ENCODE measurements around the gene AP2A2. TPM values are rescaled to one million over a fixed set of nuclear protein-coding genes. Genes with fewer than 3 reads are reported as not detected.

AP2A2 gene
- total and polyA plus RNA-seq, 8 donors: 40.0 to 60.2 (median 50.6) TPM

- Histone ChIP-seq H3K4me3 (no peak overlapping the region), H3K27me3 (no peaks in the 10 kb centered on the region), H3K27ac (peak overlapping the region; percentile 59 to 79 (median 62)), H3K4me1 (peaks cover 23 to 26% (median 24%) of the 10 kb centered on the region in 3 donors), H3K9me3 (no peaks in the 10 kb centered on the region), H3K36me3 (peaks cover 3 to 20% (median 4%) of the 10 kb centered on the region in 3 donors)
- no peak for TF ChIP-seq CTCF (IDR thresholded peaks at IDR 0.05)
- no peak for FAIRE-seq
- intact Hi-C loops (cut with DNase I): no loop called here
- WGBS, 2 donors: 60 to 62% methylated on average over 35 of the region's 35 CpGs
- peak; percentile 68 to 76 (median 76) for ATAC-seq
- DNase-seq: peak; percentile 77 to 93 (median 89)
Measured at GRCh38 chr11:1010551-1011319, 85.1 kb downstream of the AP2A2 start.

- peaks cover 3 to 20% (median 4%) of the 10 kb centered on the region in 3 donors for H3K36me3 ChIP-seq
- H3K4me1 ChIP-seq: peaks cover 20 to 25% (median 22%) of the 10 kb centered on the region in 3 donors
- H3K9me3 ChIP-seq: no peaks in the 10 kb centered on the region
- intact Hi-C loops (cut with DNase I): no loop called here
- TF ChIP-seq CTCF (IDR thresholded peaks at IDR 0.05): no peak
- WGBS, 2 donors: 26 to 41% methylated on average over 17 of the region's 17 CpGs
- FAIRE-seq: no peak
- DNase-seq: peak; percentile 56 to 91 (median 79)
- peak; percentile 35 to 56 (median 53) for ATAC-seq
- H3K4me3 ChIP-seq: no peak overlapping the region
- no peaks in the 10 kb centered on the region for H3K27me3 ChIP-seq
- peak overlapping the region; percentile 59 to 79 (median 62) for H3K27ac ChIP-seq
Measured at GRCh38 chr11:1011320-1011698, 85.6 kb downstream of the AP2A2 start.

- Histone ChIP-seq H3K4me3 (no peak overlapping the region), H3K36me3 (peaks cover 3 to 20% (median 4%) of the 10 kb centered on the region in 3 donors), H3K9me3 (no peaks in the 10 kb centered on the region), H3K4me1 (peaks cover 17 to 20% (median 18%) of the 10 kb centered on the region in 3 donors), H3K27ac (peak overlapping the region in 2 of 4 donors; percentile 59 to 79), H3K27me3 (no peaks in the 10 kb centered on the region)
- intact Hi-C loops (cut with DNase I): no loop called here
- WGBS, 2 donors: 89 to 90% methylated on average over 15 to 17 of the region's 17 CpGs
- DNase-seq (no peak), ATAC-seq (no peak), FAIRE-seq (no peak)
- no peak for TF ChIP-seq CTCF (IDR thresholded peaks at IDR 0.05)
Measured at GRCh38 chr11:1012291-1012690, 86.6 kb downstream of the AP2A2 start.

GRCh38 chr11:1012740-1013630 lies 87.3 kb downstream of the AP2A2 start:
- peaks cover 17 to 18% (median 18%) of the 10 kb centered on the region in 3 donors for H3K4me1 ChIP-seq
- peaks cover 3 to 20% (median 4%) of the 10 kb centered on the region in 3 donors for H3K36me3 ChIP-seq
- intact Hi-C loops (cut with DNase I): no loop called here
- H3K27me3 ChIP-seq: no peaks in the 10 kb centered on the region
- no peak overlapping the region for H3K27ac ChIP-seq
- ATAC-seq (no peak), FAIRE-seq (no peak), DNase-seq (peak in 1 of 6 donors; percentile 78)
- H3K9me3 ChIP-seq: no peaks in the 10 kb centered on the region
- WGBS, 2 donors: 80 to 88% methylated on average over 27 to 28 of the region's 28 CpGs
- no peak overlapping the region for H3K4me3 ChIP-seq
- TF ChIP-seq CTCF (IDR thresholded peaks at IDR 0.05): no peak

Data from pancreas (tissue), 10 donors.